ENCODE results near the gene KCNAB1. TPM values are rescaled to one million over a fixed set of nuclear protein-coding genes. Genes with fewer than 3 reads are reported as not detected.

Gene KCNAB1
- total RNA-seq, 1 experiment from 2014 or later: not detected

- ChIA-PET POLR2A (ENCODE audit: unreplicated experiment) (no interaction called here), CTCF (no interaction called here)
- H3K79me2 ChIP-seq (ENCODE audit: low read length): no peaks in the 10 kb centered on the region
- ATAC-seq: no peak
- H3K9ac ChIP-seq (ENCODE audit: low read length): no peak overlapping the region
- H3K36me3 ChIP-seq (ENCODE audit: low read depth, low read length): no peaks in the 10 kb centered on the region
- no peaks in the 10 kb centered on the region for H3F3A ChIP-seq (ENCODE audit: low read length, unreplicated experiment)
- no peaks in the 10 kb centered on the region for H3K4me1 ChIP-seq (ENCODE audit: insufficient read depth, low read length)
- H3K27me3 ChIP-seq (ENCODE audit: low read length): 0 out of 2 replicates have a peak, but pooled peaks cover 5% of the 10 kb centered on the region
- DNase-seq: no peak
- no TSS peak for BruUV-seq (replicated peaks)
- H2AFZ ChIP-seq (ENCODE audit: low read length): no peak overlapping the region
- H3K27ac ChIP-seq (ENCODE audit: low read length): no peak overlapping the region
- H3K9me2 ChIP-seq (replicated peaks; ENCODE audit: low read length): no peaks in the 10 kb centered on the region
- peaks cover 3% of the 10 kb centered on the region; the same call in 1 of the 2 replicates for H3K9me3 ChIP-seq (ENCODE audit: low read length)
- TF ChIP-seq, protein P1, sequence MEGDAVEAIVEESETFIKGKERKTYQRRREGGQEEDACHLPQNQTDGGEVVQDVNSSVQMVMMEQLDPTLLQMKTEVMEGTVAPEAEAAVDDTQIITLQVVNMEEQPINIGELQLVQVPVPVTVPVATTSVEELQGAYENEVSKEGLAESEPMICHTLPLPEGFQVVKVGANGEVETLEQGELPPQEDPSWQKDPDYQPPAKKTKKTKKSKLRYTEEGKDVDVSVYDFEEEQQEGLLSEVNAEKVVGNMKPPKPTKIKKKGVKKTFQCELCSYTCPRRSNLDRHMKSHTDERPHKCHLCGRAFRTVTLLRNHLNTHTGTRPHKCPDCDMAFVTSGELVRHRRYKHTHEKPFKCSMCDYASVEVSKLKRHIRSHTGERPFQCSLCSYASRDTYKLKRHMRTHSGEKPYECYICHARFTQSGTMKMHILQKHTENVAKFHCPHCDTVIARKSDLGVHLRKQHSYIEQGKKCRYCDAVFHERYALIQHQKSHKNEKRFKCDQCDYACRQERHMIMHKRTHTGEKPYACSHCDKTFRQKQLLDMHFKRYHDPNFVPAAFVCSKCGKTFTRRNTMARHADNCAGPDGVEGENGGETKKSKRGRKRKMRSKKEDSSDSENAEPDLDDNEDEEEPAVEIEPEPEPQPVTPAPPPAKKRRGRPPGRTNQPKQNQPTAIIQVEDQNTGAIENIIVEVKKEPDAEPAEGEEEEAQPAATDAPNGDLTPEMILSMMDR (conservative IDR thresholded peaks at IDR 0.05; ENCODE audit: low read depth, low read length): no peak
- no peak for TF ChIP-seq EZH2 (IDR thresholded peaks at IDR 0.05; ENCODE audit: low read length, unreplicated experiment)
- no peak for TF ChIP-seq EZH2phosphoT487 (IDR thresholded peaks at IDR 0.05; ENCODE audit: borderline replicate concordance, low read length)
- no peak overlapping the region for H3K4me3 ChIP-seq (ENCODE audit: low read length)
- H3K4me2 ChIP-seq (ENCODE audit: low read length): no peak overlapping the region
- intact Hi-C loops (cut with micrococcal nuclease): no loop called here
- H4K20me1 ChIP-seq (ENCODE audit: low read length): no peaks in the 10 kb centered on the region
These were observed 372.5 kb downstream of the KCNAB1 start for GRCh38 chr3:156492801-156493261.

DNA sequence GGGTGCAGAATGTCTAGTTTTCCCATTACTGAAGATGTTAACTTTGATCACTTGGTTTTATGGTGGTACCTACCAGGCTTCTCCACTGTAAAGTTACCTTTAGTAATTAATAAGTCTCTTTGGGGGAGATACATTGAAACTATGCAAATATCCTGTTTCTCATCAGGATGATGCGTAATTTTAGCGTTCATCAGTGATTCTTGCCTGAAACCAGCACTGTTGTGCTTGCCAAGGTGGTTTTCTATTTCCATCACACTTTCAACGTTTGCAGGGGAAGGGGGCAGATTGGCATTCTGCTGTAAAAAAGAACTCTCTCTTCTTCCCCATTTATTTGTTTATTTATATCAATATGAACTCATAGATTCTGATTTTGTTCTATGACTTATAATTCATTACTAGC is 373.5 kb downstream of the KCNAB1 start:
- TF ChIP-seq EZH2 (IDR thresholded peaks at IDR 0.05; ENCODE audit: low read length, unreplicated experiment) (no peak), EZH2phosphoT487 (IDR thresholded peaks at IDR 0.05; ENCODE audit: borderline replicate concordance, low read length) (no peak)
- TF ChIP-seq, protein P1 (conservative IDR thresholded peaks at IDR 0.05; ENCODE audit: low read depth, low read length): no peak
- no peak overlapping the region for H3K9ac ChIP-seq (ENCODE audit: low read length)
- H4K20me1 ChIP-seq (ENCODE audit: low read length): no peaks in the 10 kb centered on the region
- H3K36me3 ChIP-seq (ENCODE audit: low read depth, low read length): no peaks in the 10 kb centered on the region
- H3K4me3 ChIP-seq (ENCODE audit: low read length): no peak overlapping the region
- ATAC-seq (no peak), DNase-seq (no peak)
- H3K27ac ChIP-seq (ENCODE audit: low read length): no peak overlapping the region
- H3K4me1 ChIP-seq (ENCODE audit: insufficient read depth, low read length): no peaks in the 10 kb centered on the region
- CTCF ChIA-PET: no interaction called here
- BruUV-seq (replicated peaks): no TSS peak
- H3K9me2 ChIP-seq (replicated peaks; ENCODE audit: low read length): no peaks in the 10 kb centered on the region
- POLR2A ChIA-PET (ENCODE audit: unreplicated experiment): no interaction called here
- H2AFZ ChIP-seq (ENCODE audit: low read length): no peak overlapping the region
- H3K27me3 ChIP-seq (ENCODE audit: low read length): 0 out of 2 replicates have a peak, but pooled peaks cover 5% of the 10 kb centered on the region
- intact Hi-C loops (cut with micrococcal nuclease): no loop called here
- H3F3A ChIP-seq (ENCODE audit: low read length, unreplicated experiment): no peaks in the 10 kb centered on the region
- no peaks in the 10 kb centered on the region for H3K79me2 ChIP-seq (ENCODE audit: low read length)
- no peak overlapping the region for H3K4me2 ChIP-seq (ENCODE audit: low read length)
- peaks cover 13% of the 10 kb centered on the region; the same call in 1 of the 2 replicates for H3K9me3 ChIP-seq (ENCODE audit: low read length)

DNA sequence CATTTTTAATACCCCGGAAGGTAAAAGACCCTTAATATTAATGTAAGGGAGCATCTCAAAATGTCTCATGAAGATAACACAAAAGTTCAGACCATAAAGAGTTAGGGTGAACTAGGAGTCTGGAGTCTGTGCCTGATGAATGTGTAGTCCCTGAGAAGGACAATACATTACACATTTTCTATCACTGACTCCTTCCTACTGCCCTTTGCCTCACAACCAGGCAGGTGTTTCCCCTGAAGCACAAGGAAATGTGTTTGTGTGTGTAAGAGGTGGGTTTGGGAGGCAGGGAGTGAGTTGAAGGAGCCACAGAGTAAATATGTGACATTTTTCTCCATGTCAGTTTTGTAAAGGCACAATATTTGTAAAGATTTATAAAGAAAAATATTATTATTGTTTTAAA is 375.4 kb downstream of the KCNAB1 start:
- no peak for DNase-seq
- intact Hi-C loops (cut with micrococcal nuclease): no loop called here
- no peaks in the 10 kb centered on the region for H3K36me3 ChIP-seq (ENCODE audit: low read depth, low read length)
- H3K27ac ChIP-seq (ENCODE audit: low read length): no peak overlapping the region
- no peaks in the 10 kb centered on the region for H3F3A ChIP-seq (ENCODE audit: low read length, unreplicated experiment)
- H3K9me3 ChIP-seq (ENCODE audit: low read length): peaks cover 15% of the 10 kb centered on the region; the same call in 1 of the 2 replicates
- BruUV-seq (replicated peaks): no TSS peak
- no peak overlapping the region for H3K9ac ChIP-seq (ENCODE audit: low read length)
- ATAC-seq: no peak
- H3K79me2 ChIP-seq (ENCODE audit: low read length): no peaks in the 10 kb centered on the region
- H3K4me2 ChIP-seq (ENCODE audit: low read length): no peak overlapping the region
- no peaks in the 10 kb centered on the region for H3K9me2 ChIP-seq (replicated peaks; ENCODE audit: low read length)
- no peaks in the 10 kb centered on the region for H4K20me1 ChIP-seq (ENCODE audit: low read length)
- H3K4me3 ChIP-seq (ENCODE audit: low read length): no peak overlapping the region
- H2AFZ ChIP-seq (ENCODE audit: low read length): no peak overlapping the region
- TF ChIP-seq, protein P1 (conservative IDR thresholded peaks at IDR 0.05; ENCODE audit: low read depth, low read length): no peak
- TF ChIP-seq EZH2 (IDR thresholded peaks at IDR 0.05; ENCODE audit: low read length, unreplicated experiment) (no peak), EZH2phosphoT487 (IDR thresholded peaks at IDR 0.05; ENCODE audit: borderline replicate concordance, low read length) (no peak)
- ChIA-PET CTCF (no interaction called here), POLR2A (ENCODE audit: unreplicated experiment) (no interaction called here)
- no peaks in the 10 kb centered on the region for H3K4me1 ChIP-seq (ENCODE audit: insufficient read depth, low read length)
- H3K27me3 ChIP-seq (ENCODE audit: low read length): 0 out of 2 replicates have a peak, but pooled peaks cover 5% of the 10 kb centered on the region

All from PC-3 (cell line).